Retinal pigment epithelial cell (primary cell): ENCODE results near the gene ORC4.

Experiments used
- DNase-seq: peaks from one replicate; pipeline ENCODE4 v3.0.0-alpha.2; 2010; ENCODE audit warnings: low read depth
- H3K4me3 ChIP-seq: 2 replicates; pipeline ENCODE4 v1.5.1; 2011; ENCODE audit warnings: mild to moderate bottlenecking, low read length, control low read depth, moderate library complexity
- CTCF ChIP-seq: conservative IDR thresholded peaks from 2 replicates; pipeline ENCODE4 v1.5.1; 2011; ENCODE audit warnings: low read depth, low read length, control low read depth, inconsistent platforms

ORC4 gene

GRCh38 chr2:147917161-147917560, 103.4 kb downstream of the ORC4 start:
- no peak for DNase-seq
- no peak for TF ChIP-seq CTCF
- no peak overlapping the region for H3K4me3 ChIP-seq

DNA sequence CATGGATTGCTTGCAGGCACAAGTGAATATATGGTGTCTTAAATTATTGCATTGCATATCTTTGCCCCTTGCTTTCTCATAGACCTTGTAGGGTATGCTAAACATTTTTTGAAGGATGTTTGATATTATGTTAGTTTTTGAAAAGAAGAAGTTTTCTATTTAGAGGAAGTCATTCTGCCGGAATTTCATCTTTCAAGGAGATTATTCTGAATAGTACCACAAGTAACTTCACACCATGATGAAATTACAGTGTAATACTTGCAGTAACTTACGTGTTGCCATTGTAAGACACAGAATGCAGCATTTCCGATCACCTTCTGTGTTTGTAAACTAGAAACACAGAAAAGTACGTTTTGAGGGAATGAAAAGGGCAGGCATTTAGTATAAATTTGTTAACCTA, 103.8 kb downstream of the ORC4 start:
- DNase-seq, result no peak
- no peak overlapping the region for H3K4me3 ChIP-seq
- no peak for TF ChIP-seq CTCF

GRCh38 chr2:147916067-147916466, 104.5 kb downstream of the ORC4 start:
- no peak overlapping the region for H3K4me3 ChIP-seq
- TF ChIP-seq CTCF, result no peak
- no peak for DNase-seq

- DNase-seq, result no peak
- H3K4me3 ChIP-seq, result no peak overlapping the region
- no peak for TF ChIP-seq CTCF
Measured at GRCh38 chr2:147913701-147914480, 106.6 kb downstream of the ORC4 start.

- DNase-seq, result peak; percentile 36
- no peak overlapping the region for H3K4me3 ChIP-seq
- peak; percentile 63 for TF ChIP-seq CTCF
Measured at GRCh38 chr2:147910990-147911473, 109.5 kb downstream of the ORC4 start.

GRCh38 chr2:147909178-147909577, 111.4 kb downstream of the ORC4 start:
- H3K4me3 ChIP-seq, result no peak overlapping the region
- TF ChIP-seq CTCF, result no peak
- no peak for DNase-seq

GRCh38 chr2:147904051-147904450, 116.5 kb downstream of the ORC4 start:
- H3K4me3 ChIP-seq, result no peak overlapping the region
- DNase-seq, result no peak
- no peak for TF ChIP-seq CTCF
